HepG2 (cell line): Measurements from ENCODE around the gene DSG2. TPM values are rescaled to one million over a fixed set of nuclear protein-coding genes. Genes with fewer than 3 reads are reported as not detected.

Experiments
- ARID4A ChIP-seq: sonication (generic); formaldehyde crosslinking; IDR thresholded peaks from 2 replicates; pipeline ENCODE4 v1.5.0; 2020; ENCODE audit warnings: mild to moderate bottlenecking, missing genetic modification reagents, borderline replicate concordance
- ESRRA ChIP-seq: sonication (generic); formaldehyde crosslinking; IDR thresholded peaks from 2 replicates; pipeline ENCODE4 v1.5.1; 2020; ENCODE audit warnings: mild to moderate bottlenecking, low read depth, missing genetic modification reagents
- FOSL2 ChIP-seq: sonication (generic); formaldehyde crosslinking; IDR thresholded peaks from 2 replicates; pipeline ENCODE4 v1.4.0; 2020; ENCODE audit warnings: missing genetic modification reagents
- FOXA1 ChIP-seq, 2 experiments: fragments of 450-650 bp in 1 of 2; sonication (generic) in 1 of 2; formaldehyde crosslinking in 1 of 2; IDR thresholded peaks; 2 replicates each; pipeline versions ENCODE4 v1.4.0 to v1.6.1; 2016 to 2020; ENCODE audit warnings: missing genetic modification reagents in 1 of 2
- GATA4 ChIP-seq: sonication (generic); IDR thresholded peaks from 2 replicates; pipeline ENCODE4 v1.6.1; 2016; ENCODE audit warnings: antibody characterized with exemption, low read depth, borderline replicate concordance
- ISL2 ChIP-seq: sonication (generic); formaldehyde crosslinking; IDR thresholded peaks from 2 replicates; pipeline ENCODE4 v1.5.0; 2020; ENCODE audit warnings: missing genetic modification reagents
- KAT8 ChIP-seq: IDR thresholded peaks from 2 replicates; pipeline ENCODE4 v1.6.1; 2016; ENCODE audit warnings: missing genetic modification reagents, missing compliant biosample characterization
- MATR3 ChIP-seq: sonication (generic); formaldehyde crosslinking; IDR thresholded peaks from 2 replicates; pipeline ENCODE4 v1.4.0; 2020; ENCODE audit warnings: missing genetic modification reagents
- NFKB2 ChIP-seq: sonication (generic); formaldehyde crosslinking; IDR thresholded peaks from 2 replicates; pipeline ENCODE4 v1.4.0; 2020; ENCODE audit warnings: missing genetic modification reagents, borderline replicate concordance
- NR3C1 ChIP-seq: sonication (generic); formaldehyde crosslinking; IDR thresholded peaks from 2 replicates; pipeline ENCODE4 v1.4.0; 2020; ENCODE audit warnings: missing genetic modification reagents
- PBX2 ChIP-seq: IDR thresholded peaks from 2 replicates; pipeline ENCODE4 v1.6.1; 2016; ENCODE audit warnings: control low read depth
- POLR2A ChIP-seq, 2 experiments: IDR thresholded peaks; 2 replicates each; pipeline ENCODE4 v1.6.1; 2011; ENCODE audit warnings: low read depth in 2 of 2, low read length in 2 of 2, mild to moderate bottlenecking in 1 of 2, moderate library complexity in 1 of 2; ENCODE audit not compliant: insufficient read depth in 1 of 2
- RERE ChIP-seq: IDR thresholded peaks from 2 replicates; pipeline ENCODE4 v1.6.1; 2016; ENCODE audit warnings: low read depth, missing genetic modification reagents, missing compliant biosample characterization
- SALL2 ChIP-seq: sonication (generic); formaldehyde crosslinking; IDR thresholded peaks from 2 replicates; pipeline ENCODE4 v1.8.1; 2023; ENCODE audit warnings: mild to moderate bottlenecking, missing genetic modification reagents, inconsistent platforms
- SP2 ChIP-seq: sonication (generic); formaldehyde crosslinking; IDR thresholded peaks from 2 replicates; pipeline ENCODE4 v1.5.1; 2020; ENCODE audit warnings: mild to moderate bottlenecking, missing genetic modification reagents
- TBL1XR1 ChIP-seq: fragments of 150-350 bp; IDR thresholded peaks from 2 replicates; pipeline ENCODE4 v1.6.1; 2014; ENCODE audit warnings: borderline replicate concordance, low read length; ENCODE audit not compliant: partially characterized antibody
- ZGPAT ChIP-seq: IDR thresholded peaks from 2 replicates; pipeline ENCODE4 v1.6.1; 2016; ENCODE audit warnings: mild to moderate bottlenecking
- ZNF44 ChIP-seq: sonication (generic); formaldehyde crosslinking; IDR thresholded peaks from 2 replicates; pipeline ENCODE4 v1.5.1; 2020; ENCODE audit warnings: mild to moderate bottlenecking, missing genetic modification reagents
- ZNF451 ChIP-seq: sonication (generic); formaldehyde crosslinking; IDR thresholded peaks from 2 replicates; pipeline ENCODE4 v1.5.0; 2020; ENCODE audit warnings: mild to moderate bottlenecking, missing genetic modification reagents
- ZNF761 ChIP-seq: sonication (generic); formaldehyde crosslinking; conservative IDR thresholded peaks from 2 replicates; pipeline ENCODE4 v1.4.0; 2020; ENCODE audit warnings: mild to moderate bottlenecking, missing genetic modification reagents
- polyA plus RNA-seq, 8 experiments: library from polyadenylated mRNA; depleted of rRNA in 3 of 8; stranded (reverse) in 7 of 8; unstranded in 1 of 8; fragments of >200 nt; fragmentation: Illumina TruSeq in 4 of 8; extraction: Trizol in 4 of 8; gene quantifications; 2 replicates each; pipeline versions ENCODE4 v1.2.1 to v1.2.3, GENCODE V29; 2011 to 2016; ENCODE audit warnings: low read depth in 4 of 8, missing spikeins in 1 of 8, mixed read lengths in 1 of 8; ENCODE audit not compliant: insufficient read depth in 1 of 8
- total RNA-seq, 5 experiments: library from RNA; depleted of rRNA; stranded (reverse); fragments of >200 nt; fragmentation: Illumina TruSeq; extraction: Trizol; gene quantifications; 2 replicates each; pipeline ENCODE4 v1.2.3, GENCODE V29; 2016; ENCODE audit warnings: low read depth in 1 of 5

Gene DSG2
- total and polyA plus RNA-seq, 2 of the 13 experiments (the other 11 are each of a cell fraction or from before 2014, with no cell fraction given): 23.3 to 66.7 TPM

- TF ChIP-seq ESRRA (CRISPR knock-in tag): no peak
- no peak for TF ChIP-seq NFKB2
- TF ChIP-seq NR3C1: no peak
- peak; percentile 67 for TF ChIP-seq KAT8 (CRISPR knock-in tag)
- peak; percentile 16; the same call in 1 of the 2 replicates for TF ChIP-seq ARID4A
- peak; percentile 82 for TF ChIP-seq ISL2 (CRISPR knock-in tag)
- TF ChIP-seq FOXA1 (IDR thresholded peaks at IDR 0.05): peak; percentile 81
- TF ChIP-seq FOXA1 (CRISPR knock-in tag; IDR thresholded peaks at IDR 0.05): peak; percentile 91
- peak; percentile 98 to 99 for TF ChIP-seq POLR2A (IDR thresholded peaks at IDR 0.05; ENCODE audit: insufficient read depth in 1 of 2, low read depth in 2 of 2, low read length in 2 of 2)
- TF ChIP-seq GATA4: peak; percentile 54; the same call in 1 of the 2 replicates
- TF ChIP-seq TBL1XR1: no peak
- no peak for TF ChIP-seq ZNF451 (CRISPR knock-in tag)
- TF ChIP-seq FOSL2: peak; percentile 67
- TF ChIP-seq ZGPAT (CRISPR knock-in tag): peak; percentile 71; the same call in 1 of the 2 replicates
- TF ChIP-seq PBX2 (CRISPR knock-in tag): no peak
- no peak for TF ChIP-seq ZNF44 (CRISPR knock-in tag)
- TF ChIP-seq SP2 (CRISPR knock-in tag): no peak
- TF ChIP-seq MATR3: no peak
- no peak for TF ChIP-seq ZNF761 (CRISPR knock-in tag)
- 0 out of 2 replicates have a peak, but pooled peaks have one; percentile 27 for TF ChIP-seq SALL2 (CRISPR knock-in tag)
- peak; percentile 73; the same call in 1 of the 2 replicates for TF ChIP-seq RERE
These were observed 93.7 kb downstream of the DSG2 start, which contains the start of gene TTR (continued) for GRCh38 chr18:31591628-31592027.
